C4-2B (cell line): ENCODE data around the gene FHIT.

Experiments
- H3K27ac ChIP-seq: fragments of 450-650 bp; 2 replicates; pipeline ENCODE4 v1.5.1; 2017
- CTCF ChIP-seq: fragments of 450-650 bp; conservative IDR thresholded peaks from 2 replicates; pipeline ENCODE4 v1.5.1; 2017; ENCODE audit warnings: mild to moderate bottlenecking
- ZFX ChIP-seq: fragments of 450-650 bp; IDR thresholded peaks from 2 replicates; pipeline ENCODE4 v1.6.1; 2017

Gene FHIT

GRCh38 chr3:60309539-60310268, 941.5 kb downstream of the FHIT start:
- TF ChIP-seq ZFX (no peak), CTCF (no peak)
- no peak overlapping the region for H3K27ac ChIP-seq

- no peak for TF ChIP-seq ZFX
- no peak for TF ChIP-seq CTCF
- no peak overlapping the region for H3K27ac ChIP-seq
These were observed 942.4 kb downstream of the FHIT start for GRCh38 chr3:60308808-60309207.

GRCh38 chr3:60307562-60308199, 943.6 kb downstream of the FHIT start:
- no peak for TF ChIP-seq CTCF
- TF ChIP-seq ZFX, result no peak
- H3K27ac ChIP-seq, result no peak overlapping the region

GRCh38 chr3:60304112-60304511, 947.1 kb downstream of the FHIT start:
- TF ChIP-seq ZFX, result no peak
- TF ChIP-seq CTCF, result no peak
- no peak overlapping the region for H3K27ac ChIP-seq

GRCh38 chr3:60303160-60303559, 948.1 kb downstream of the FHIT start:
- H3K27ac ChIP-seq, result no peak overlapping the region
- no peak for TF ChIP-seq ZFX
- TF ChIP-seq CTCF, result no peak

GRCh38 chr3:60301142-60301541, 950.1 kb downstream of the FHIT start:
- no peak overlapping the region for H3K27ac ChIP-seq
- no peak for TF ChIP-seq CTCF
- TF ChIP-seq ZFX, result no peak

- no peak overlapping the region for H3K27ac ChIP-seq
- no peak for TF ChIP-seq CTCF
- no peak for TF ChIP-seq ZFX
These were observed 953.1 kb downstream of the FHIT start for GRCh38 chr3:60298141-60298540.
